Right lobe of liver (tissue), 6 donors: Measurements from ENCODE around the gene CPT1C. TPM values are rescaled to one million over a fixed set of nuclear protein-coding genes. Genes with fewer than 3 reads are reported as not detected.
A peak's percentile ranks its signal among the peaks of the same experiment; 100 is the strongest.

Source experiments
- ATAC-seq, 4 donors: fragments of 200-7000 bp; cut with Tn5 transposase; one replicate each; pipeline ENCODE4 v1.9.1; 2020; ENCODE audit warnings: mild to moderate bottlenecking in 4 of 4, moderate library complexity in 4 of 4
- DNase-seq, 3 donors: peaks; one replicate each; pipeline ENCODE4 v3.0.0-alpha.2; 2020
- H3K27ac ChIP-seq, 3 donors: fragments of 200-600 bp; one replicate each; pipeline ENCODE4 v1.8.0; 2022
- H3K27me3 ChIP-seq, 2 donors: fragments of 200-600 bp; one replicate each; pipeline ENCODE4 v1.8.0; 2022
- H3K36me3 ChIP-seq, 4 donors: fragments of 200-600 bp; sonication (generic) in 1 of 4; one replicate each; pipeline versions ENCODE4 v1.5.1 to v1.8.0; 2017 to 2022; ENCODE audit warnings: control low read depth in 1 of 4
- H3K4me1 ChIP-seq, 4 donors: fragments of 200-600 bp; sonication (generic) in 1 of 4; one replicate each; pipeline versions ENCODE4 v1.5.1 to v1.8.0; 2017 to 2022; ENCODE audit warnings: control low read depth in 1 of 4
- H3K4me3 ChIP-seq, 3 donors: fragments of 200-600 bp; one replicate each; pipeline ENCODE4 v1.8.0; 2022
- H3K9me3 ChIP-seq, 4 donors: fragments of 200-600 bp; sonication (generic) in 1 of 4; one replicate each; pipeline versions ENCODE4 v1.5.1 to v1.8.0; 2017 to 2022; ENCODE audit warnings: control low read depth in 1 of 4
- CTCF ChIP-seq, 4 donors: fragments of 200-600 bp in 3 of 4; fragments of 450-650 bp in 1 of 4; IDR thresholded peaks; one replicate each; pipeline versions ENCODE4 v1.5.1 to v1.8.0; 2016 to 2022; ENCODE audit warnings: antibody characterized with exemption in 4 of 4, mild to moderate bottlenecking in 2 of 4
- POLR2A ChIP-seq: fragments of 450-650 bp; IDR thresholded peaks from one replicate; pipeline ENCODE4 v1.6.1; 2017; ENCODE audit warnings: antibody characterized with exemption, mild to moderate bottlenecking
- WGBS: methylation state at CpG from one replicate; pipeline ENCODE4 v1.1.6; 2018; ENCODE audit warnings: low coverage, low lambda C conversion rate; ENCODE audit not compliant: insufficient coverage; ENCODE audit errors: missing lambda C conversion rate; 5-methylcytosine and 5-hydroxymethylcytosine counted together
- intact Hi-C, 2 donors: fragments of 100-400 bp; cut with DNase I; formaldehyde crosslinking; loops; one replicate each; pipeline versions ENCODE4 v1.11.2 to v1.14.1; 2022
- total RNA-seq, 6 experiments: library from RNA; depleted of rRNA in 2 of 6; stranded (reverse); fragments of >200 nt in 2 of 6; fragmentation: NEBNext Ultra II Directional in 3 of 6; extraction: Animal tissue kit (Norgen Biotek cat#: 25700) in 3 of 6; gene quantifications; one replicate each; pipeline versions ENCODE4 v1.1.0 to v1.2.4, GENCODE V29; 2016 to 2023
- donor health status: DM: no; HTN: yes; CAD: no.
- donor health status: DM: no; HTN: no; CAD: no.
- donor health status: DM: no; HTN: no; CAD: no.
- donor health status: DM: no; HTN: yes; CAD: no.
- donor health status: DM: no; HTN: yes; CAD: no.

The CPT1C gene
- total RNA-seq, 6 experiments from 2014 or later: 0.43 to 6.7 (median 0.97) TPM

GRCh38 chr19:49679771-49680413, 11.0 kb upstream of the CPT1C start:
- no peak overlapping the region for H3K27ac ChIP-seq
- whole genome bisulfite sequencing: 52% methylated on average over 9 of the region's 10 CpGs
- intact Hi-C loops: loop anchor here in 1 of 2 donors (10.0 kb wide), 1 partner anchor 105 kb away; no protein-coding TSS in a partner anchor

GRCh38 chr19:49680421-49681351, 10.2 kb upstream of the CPT1C start:
- TF ChIP-seq POLR2A (no peak), CTCF (IDR thresholded peaks at IDR 0.05) (peak in 3 of 4 donors; percentile 96 to 100 (median 100))
- Histone ChIP-seq H3K9me3 (no peaks in the 10 kb centered on the region), H3K36me3 (peaks cover 0 to 37% (median 7%) of the 10 kb centered on the region in 4 donors), H3K27me3 (no peaks in the 10 kb centered on the region), H3K27ac (no peak overlapping the region), H3K4me3 (peak overlapping the region in 2 of 3 donors; percentile 5 to 18), H3K4me1 (peaks cover 0 to 14% (median 4%) of the 10 kb centered on the region in 4 donors)
- ATAC-seq (peak; percentile 33 to 44 (median 38)), DNase-seq (peak; percentile 90 to 91 (median 91))
- intact Hi-C loops: loop anchor here in 1 of 2 donors (10.0 kb wide), 1 partner anchor 106 kb away; no protein-coding TSS in a partner anchor
- 37% methylated on average over 24 of the region's 40 CpGs for WGBS

More at GRCh38 chr19:49679771-49680413, 11.0 kb upstream of the CPT1C start:
- Histone ChIP-seq H3K9me3 (no peaks in the 10 kb centered on the region), H3K27me3 (no peaks in the 10 kb centered on the region), H3K36me3 (peaks cover 0 to 33% (median 5%) of the 10 kb centered on the region in 4 donors), H3K4me3 (no peak overlapping the region), H3K4me1 (peaks cover 0 to 14% (median 4%) of the 10 kb centered on the region in 4 donors)
- TF ChIP-seq POLR2A: no peak
- no peak for TF ChIP-seq CTCF (IDR thresholded peaks at IDR 0.05)
- ATAC-seq: no peak
- DNase-seq: no peak

- TF ChIP-seq CTCF (IDR thresholded peaks at IDR 0.05) (no peak), POLR2A (no peak)
- Histone ChIP-seq H3K27me3 (no peaks in the 10 kb centered on the region), H3K4me3 (no peak overlapping the region), H3K4me1 (peaks cover 0 to 10% (median 4%) of the 10 kb centered on the region in 4 donors), H3K36me3 (peaks cover 0 to 42% (median 9%) of the 10 kb centered on the region in 4 donors), H3K9me3 (no peaks in the 10 kb centered on the region), H3K27ac (no peak overlapping the region)
- 84% methylated on average over 12 of the region's 19 CpGs for WGBS
- intact Hi-C loops: loop anchor here in 1 of 2 donors (10.0 kb wide), 1 partner anchor 107 kb away; no protein-coding TSS in a partner anchor
- DNase-seq (no peak), ATAC-seq (no peak)
Observed at GRCh38 chr19:49681830-49682229, 9.1 kb upstream of the CPT1C start.

GRCh38 chr19:49682274-49682673, 8.6 kb upstream of the CPT1C start:
- Histone ChIP-seq H3K4me1 (peaks cover 0 to 10% (median 4%) of the 10 kb centered on the region in 4 donors), H3K27ac (no peak overlapping the region), H3K27me3 (no peaks in the 10 kb centered on the region), H3K9me3 (no peaks in the 10 kb centered on the region), H3K4me3 (no peak overlapping the region), H3K36me3 (peaks cover 0 to 42% (median 9%) of the 10 kb centered on the region in 4 donors)
- DNase-seq (no peak), ATAC-seq (no peak)
- intact Hi-C loops: loop anchor here in 1 of 2 donors (10.0 kb wide), 1 partner anchor 107 kb away; no protein-coding TSS in a partner anchor
- no peak for TF ChIP-seq CTCF (IDR thresholded peaks at IDR 0.05)
- no peak for TF ChIP-seq POLR2A
- 94% methylated on average over 3 of the region's 8 CpGs for WGBS
